Left ventricle myocardium inferior (tissue), 1 donor: ENCODE data around the gene SLC16A2. TPM values are rescaled to one million over a fixed set of nuclear protein-coding genes. Genes with fewer than 3 reads are reported as not detected.

Experiments used
- DNase-seq: peaks from one replicate; pipeline ENCODE4 v3.0.0-alpha.2; 2020
- H3K27ac ChIP-seq: fragments of 200-600 bp; replicated peaks from 2 replicates; pipeline ENCODE4 v1.8.0; 2021
- H3K27me3 ChIP-seq: fragments of 200-600 bp; 2 replicates; pipeline ENCODE4 v1.8.0; 2021; ENCODE audit warnings: low read depth
- H3K36me3 ChIP-seq: fragments of 200-600 bp; 2 replicates; pipeline ENCODE4 v1.8.0; 2021
- H3K4me1 ChIP-seq: fragments of 200-600 bp; 2 replicates; pipeline ENCODE4 v1.8.0; 2021
- H3K4me3 ChIP-seq: fragments of 200-600 bp; 2 replicates; pipeline ENCODE4 v1.8.0; 2021; ENCODE audit warnings: mild to moderate bottlenecking, moderate library complexity
- H3K9me3 ChIP-seq: fragments of 200-600 bp; replicated peaks from 2 replicates; pipeline ENCODE4 v1.8.0; 2021
- CTCF ChIP-seq: fragments of 200-600 bp; IDR thresholded peaks from 2 replicates; pipeline ENCODE4 v1.8.0; 2021; ENCODE audit warnings: antibody characterized with exemption, mild to moderate bottlenecking, borderline replicate concordance
- intact Hi-C: fragments of 100-400 bp; cut with micrococcal nuclease; formaldehyde crosslinking; loops from one replicate; pipeline ENCODE4 v1.11.0; 2022
- total RNA-seq: library from RNA; stranded (reverse); fragmentation: NEBNext Ultra II Directional; extraction: Animal tissue kit (Norgen Biotek cat#: 25700); gene quantifications from one replicate; pipeline ENCODE4 v1.2.1, GENCODE V29; 2021
- donor health status: DM: no; HTN: yes; CAD: no; lungs with severe emphysema.

Gene SLC16A2
- total RNA-seq, 1 donor from 2014 or later, result 6.1 TPM

DNA sequence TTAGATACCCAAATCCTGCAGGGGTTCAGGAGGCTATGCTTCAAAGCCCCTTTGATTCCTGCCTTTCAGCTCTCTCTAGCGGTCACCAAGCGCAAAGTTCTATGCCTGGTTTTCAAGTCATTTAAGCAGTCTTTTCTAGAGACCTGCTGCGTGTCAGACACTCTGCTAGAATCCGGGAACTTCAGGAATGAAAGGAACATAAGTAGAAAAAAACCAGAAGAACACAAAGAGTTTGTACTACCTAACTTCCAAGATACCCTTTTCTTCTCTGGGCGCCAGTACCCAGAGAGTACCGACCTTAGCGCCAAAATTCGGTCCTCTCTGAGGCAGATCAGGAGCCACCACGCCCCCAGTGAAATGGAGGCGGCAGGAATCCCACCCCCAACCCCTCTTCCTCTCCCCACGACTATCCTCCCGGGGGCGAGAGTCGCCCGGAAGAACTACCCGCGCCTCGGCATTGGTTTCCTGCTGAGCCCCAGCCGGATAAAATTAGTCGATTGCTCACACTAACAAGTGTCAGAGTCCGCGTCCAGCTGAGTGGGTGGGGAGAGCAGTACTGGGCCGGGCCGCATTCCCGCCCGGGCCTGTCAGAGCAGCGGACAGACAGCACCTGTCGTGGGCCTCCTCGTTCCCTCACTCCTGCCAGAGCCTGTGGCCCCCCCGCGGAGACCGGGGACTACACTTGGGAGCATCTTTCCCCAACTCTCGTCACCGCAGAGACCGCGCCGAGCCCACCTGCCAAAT, 114.3 kb downstream of the SLC16A2 start:
- Histone ChIP-seq H3K27ac (peak overlapping the region; percentile 91), H3K9me3 (no peaks in the 10 kb centered on the region), H3K27me3 (no peaks in the 10 kb centered on the region), H3K4me1 (peaks cover 15% of the 10 kb centered on the region), H3K4me3 (peak overlapping the region; percentile 68), H3K36me3 (no peaks in the 10 kb centered on the region)
- intact Hi-C loops, result no loop called here
- peak; percentile 76 for DNase-seq
- TF ChIP-seq CTCF, result peak; percentile 51

GRCh38 chrX:74536152-74536831, 115.0 kb downstream of the SLC16A2 start:
- peak; percentile 58 for TF ChIP-seq CTCF
- intact Hi-C loops, result no loop called here
- DNase-seq, result peak; percentile 85
- H3K9me3 ChIP-seq, result no peaks in the 10 kb centered on the region
- H3K36me3 ChIP-seq, result no peaks in the 10 kb centered on the region
- H3K27me3 ChIP-seq, result no peaks in the 10 kb centered on the region
- peak overlapping the region; percentile 68 for H3K4me3 ChIP-seq
- peaks cover 15% of the 10 kb centered on the region for H3K4me1 ChIP-seq
- peak overlapping the region; percentile 91 for H3K27ac ChIP-seq

- H3K27me3 ChIP-seq, result no peaks in the 10 kb centered on the region
- H3K9me3 ChIP-seq, result no peaks in the 10 kb centered on the region
- DNase-seq, result peak; percentile 16
- intact Hi-C loops, result no loop called here
- TF ChIP-seq CTCF, result no peak
- H3K27ac ChIP-seq, result peak overlapping the region; percentile 91
- H3K4me3 ChIP-seq, result peak overlapping the region; percentile 68
- H3K4me1 ChIP-seq, result peaks cover 15% of the 10 kb centered on the region
- H3K36me3 ChIP-seq, result no peaks in the 10 kb centered on the region
Observed at GRCh38 chrX:74536832-74537371, 115.6 kb downstream of the SLC16A2 start.

- no peak for TF ChIP-seq CTCF
- DNase-seq, result no peak
- H3K4me3 ChIP-seq, result no peak overlapping the region
- H3K4me1 ChIP-seq, result peaks cover 11% of the 10 kb centered on the region
- H3K36me3 ChIP-seq, result no peaks in the 10 kb centered on the region
- no peak overlapping the region for H3K27ac ChIP-seq
- no peaks in the 10 kb centered on the region for H3K27me3 ChIP-seq
- H3K9me3 ChIP-seq, result no peaks in the 10 kb centered on the region
- intact Hi-C loops, result loop anchor here (10.0 kb wide), 1 partner anchor 156 kb away; no protein-coding TSS in a partner anchor
Observed at GRCh38 chrX:74540635-74541249, 119.4 kb downstream of the SLC16A2 start.

- Histone ChIP-seq H3K9me3 (no peaks in the 10 kb centered on the region), H3K4me3 (no peak overlapping the region), H3K36me3 (no peaks in the 10 kb centered on the region), H3K4me1 (no peaks in the 10 kb centered on the region), H3K27ac (no peak overlapping the region), H3K27me3 (no peaks in the 10 kb centered on the region)
- DNase-seq, result no peak
- intact Hi-C loops, result loop anchor here (10.0 kb wide), 1 partner anchor 161 kb away; no protein-coding TSS in a partner anchor
- no peak for TF ChIP-seq CTCF
Observed at GRCh38 chrX:74545880-74546523, 124.7 kb downstream of the SLC16A2 start.
